Jurkat, Clone E6-1 (cell line): ENCODE data around the gene KCNT1.

Experiments
- DNase-seq: peaks from one replicate; pipeline ENCODE4 v3.0.0-alpha.2; 2011; ENCODE audit warnings: low read depth, low spot score
- H3K4me3 ChIP-seq: 2 replicates; pipeline ENCODE4 v1.5.1; 2011; ENCODE audit warnings: mild to moderate bottlenecking, low read length, control low read depth, moderate library complexity

The KCNT1 gene

GRCh38 chr9:135787776-135788575 lies 86.0 kb downstream of the KCNT1 start:
- no peak for DNase-seq

GRCh38 chr9:135788576-135789300 lies 86.8 kb downstream of the KCNT1 start:
- H3K4me3 ChIP-seq = no peak overlapping the region
- no peak for DNase-seq

More at GRCh38 chr9:135787776-135788575, 86.0 kb downstream of the KCNT1 start:
- H3K4me3 ChIP-seq = no peak overlapping the region

DNA sequence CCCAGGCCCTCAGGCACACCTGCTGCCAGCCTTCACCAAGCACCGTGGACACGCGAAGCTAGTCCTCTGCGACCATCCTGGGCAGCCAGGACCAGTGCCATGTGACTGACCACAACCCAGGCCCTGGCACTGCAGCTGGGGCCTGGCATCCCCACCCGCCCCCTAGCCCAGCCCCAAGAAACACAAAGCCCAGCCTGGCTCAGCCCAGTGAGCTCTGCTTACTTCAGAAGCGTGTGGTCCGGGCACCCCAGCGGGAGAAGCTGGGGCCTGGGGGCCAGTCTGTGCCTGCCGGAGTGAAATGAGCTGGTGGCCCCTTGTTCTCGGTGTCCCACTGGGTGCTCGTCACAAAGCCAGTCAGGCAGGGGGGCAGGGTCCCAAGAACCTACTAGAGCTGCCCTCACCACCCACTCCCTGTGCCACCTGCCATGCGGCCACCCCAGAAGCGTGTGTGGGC lies 87.9 kb downstream of the KCNT1 start:
- DNase-seq = no peak
- H3K4me3 ChIP-seq = no peak overlapping the region

DNA sequence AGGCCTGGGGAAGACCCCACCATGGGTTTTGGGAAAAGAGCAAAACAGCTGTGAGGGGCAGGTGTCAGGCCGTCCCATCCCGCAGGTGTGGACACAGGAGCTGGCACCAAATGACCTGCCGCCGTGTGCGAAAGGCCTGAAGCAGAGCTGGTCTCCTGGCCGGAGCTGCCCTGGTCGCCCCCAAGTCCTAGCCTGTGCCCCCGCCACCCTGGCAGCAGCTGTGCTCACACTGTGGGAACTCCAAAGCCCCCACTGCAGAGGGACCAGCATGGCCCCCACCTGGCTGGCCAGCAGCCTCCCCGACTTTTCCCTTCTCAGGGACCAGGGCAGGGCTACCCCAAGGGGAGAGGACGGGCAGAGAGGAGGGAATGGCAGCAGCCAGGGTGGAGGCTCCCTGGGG lies 88.4 kb downstream of the KCNT1 start:
- H3K4me3 ChIP-seq = no peak overlapping the region
- DNase-seq = no peak

GRCh38 chr9:135790850-135791249 lies 88.9 kb downstream of the KCNT1 start:
- H3K4me3 ChIP-seq = no peak overlapping the region
- DNase-seq = no peak

- H3K4me3 ChIP-seq = no peak overlapping the region
- no peak for DNase-seq
Measured at GRCh38 chr9:135791431-135792267, 89.7 kb downstream of the KCNT1 start.

GRCh38 chr9:135792268-135793128 lies 90.5 kb downstream of the KCNT1 start:
- no peak overlapping the region for H3K4me3 ChIP-seq
- DNase-seq = no peak

DNA sequence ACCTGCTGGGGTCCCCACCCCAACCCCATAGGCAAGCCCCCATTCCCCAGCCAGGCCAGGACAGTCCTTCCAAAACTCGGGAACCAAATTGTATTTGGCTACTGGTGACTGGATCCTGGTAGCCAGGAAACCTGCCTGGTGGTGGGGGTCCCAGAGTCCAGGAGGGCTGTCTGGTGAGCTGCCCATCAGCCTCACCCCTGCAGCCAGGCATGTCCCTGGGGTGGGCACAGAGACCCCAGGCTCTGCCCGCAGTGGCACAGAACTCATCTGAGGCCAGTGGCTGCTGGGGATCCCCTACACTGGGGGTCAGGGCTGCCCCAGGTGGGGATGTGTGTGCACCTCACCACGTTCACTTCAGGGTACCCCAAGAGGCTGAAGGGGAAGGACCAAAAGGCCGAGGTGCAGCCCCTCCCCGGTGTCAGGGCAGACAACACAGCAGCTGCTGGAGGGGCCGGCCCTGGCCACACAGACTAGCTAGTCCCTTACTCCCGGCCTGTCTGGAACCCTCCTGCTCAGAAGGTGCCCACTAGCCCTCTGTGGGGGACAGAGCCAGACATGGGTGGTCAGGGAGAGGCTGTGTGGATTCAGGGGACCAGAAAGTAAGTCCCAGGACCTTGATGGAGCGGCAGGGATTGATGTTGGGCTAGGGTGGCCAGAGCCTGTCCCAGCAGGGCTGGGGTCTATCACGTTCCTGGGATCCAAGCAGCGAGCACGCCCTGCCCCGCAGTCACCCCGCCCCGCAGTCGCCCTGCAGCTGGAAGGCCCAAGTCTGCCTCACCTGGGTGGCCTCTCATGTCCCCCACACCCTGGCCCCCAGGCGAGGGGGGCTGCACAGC lies 91.5 kb downstream of the KCNT1 start:
- H3K4me3 ChIP-seq = no peak overlapping the region
- no peak for DNase-seq

DNA sequence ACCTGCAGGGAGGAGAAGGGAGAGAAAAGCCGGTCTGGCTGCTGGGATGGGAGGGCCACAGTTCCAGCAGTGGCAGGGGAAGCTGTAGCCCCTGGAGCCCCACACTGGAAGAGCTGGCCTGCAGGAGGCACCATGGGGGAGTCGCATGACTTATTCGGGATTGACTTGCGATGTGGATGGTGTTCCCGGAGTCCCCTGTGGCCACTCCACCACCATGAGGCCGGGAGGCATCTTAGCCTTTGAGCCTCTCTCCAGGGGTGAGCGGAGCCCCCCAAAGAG lies 92.0 kb downstream of the KCNT1 start:
- DNase-seq = no peak
- H3K4me3 ChIP-seq = no peak overlapping the region

GRCh38 chr9:135794361-135794885 lies 92.4 kb downstream of the KCNT1 start:
- DNase-seq = no peak
- no peak overlapping the region for H3K4me3 ChIP-seq

GRCh38 chr9:135795391-135795790 lies 93.4 kb downstream of the KCNT1 start:
- H3K4me3 ChIP-seq = no peak overlapping the region
- no peak for DNase-seq

GRCh38 chr9:135796784-135797485 lies 95.0 kb downstream of the KCNT1 start:
- no peak for DNase-seq

GRCh38 chr9:135797507-135798262 lies 95.7 kb downstream of the KCNT1 start:
- DNase-seq = no peak
- no peak overlapping the region for H3K4me3 ChIP-seq

More at GRCh38 chr9:135796784-135797485, 95.0 kb downstream of the KCNT1 start:
- H3K4me3 ChIP-seq = no peak overlapping the region

- no peak for DNase-seq
- H3K4me3 ChIP-seq = no peak overlapping the region
Measured at GRCh38 chr9:135798263-135798585, 96.2 kb downstream of the KCNT1 start.

DNA sequence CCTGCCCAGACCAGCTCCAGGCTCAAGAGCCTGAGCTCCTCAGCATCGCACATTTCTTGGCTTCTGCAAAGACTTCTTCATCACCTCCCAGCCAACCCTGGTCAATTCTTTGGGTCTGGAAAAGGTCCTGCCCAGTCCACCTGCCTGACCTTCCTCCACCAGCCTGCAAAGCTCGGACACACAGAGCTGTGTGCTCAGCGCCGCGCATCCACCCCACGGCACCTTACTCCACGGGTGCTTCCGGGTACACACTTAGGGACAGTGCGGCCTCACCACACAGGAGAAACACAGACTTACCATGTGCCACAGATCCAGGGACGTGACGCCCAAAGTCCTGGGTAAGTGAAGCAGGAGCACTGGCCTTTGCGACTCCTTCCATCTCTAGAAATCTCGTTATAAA lies 97.3 kb downstream of the KCNT1 start:
- no peak overlapping the region for H3K4me3 ChIP-seq
- no peak for DNase-seq

GRCh38 chr9:135801070-135801469 lies 99.1 kb downstream of the KCNT1 start:
- DNase-seq = no peak
- no peak overlapping the region for H3K4me3 ChIP-seq
